Stimulated activated naive CD8-positive, alpha-beta T cell treated with anti-CD3 and anti-CD28 coated beads, Interleukin-15, Interleukin-2, amounts not matched to agents 100 ng/mL and 50 ng/mL, for 24 hours (primary cell): ENCODE data around the gene VPS33A.
A peak's percentile ranks its signal among the peaks of the same experiment; 100 is the strongest.
"Not testable (repeated sequence)": the region's sequence is repeated elsewhere in the genome, so short reads cannot be mapped to it uniquely, and the experiment has no call there.

Source experiments
- H3K27ac Mint-ChIP-seq: one replicate; pipeline ENCODE4 v1.8.0; 2021; ENCODE audit warnings: mild to moderate bottlenecking, mixed read lengths
- H3K27me3 Mint-ChIP-seq: one replicate; pipeline ENCODE4 v1.8.0; 2021; ENCODE audit warnings: mixed read lengths
- H3K36me3 Mint-ChIP-seq: one replicate; pipeline ENCODE4 v1.8.0; 2021; ENCODE audit warnings: low read depth, mixed read lengths
- H3K4me1 Mint-ChIP-seq: one replicate; pipeline ENCODE4 v1.8.0; 2021; ENCODE audit warnings: low read depth, mixed read lengths
- H3K4me3 Mint-ChIP-seq: one replicate; pipeline ENCODE4 v1.8.0; 2021; ENCODE audit warnings: mild to moderate bottlenecking, mixed read lengths
- H3K9me3 Mint-ChIP-seq: one replicate; pipeline ENCODE4 v1.8.0; 2021; ENCODE audit warnings: mixed read lengths

Gene VPS33A

GRCh38 chr12:122203301-122204166, 62.8 kb downstream of the VPS33A start, which contains the start of gene B3GNT4:
Gene B3GNT4 (plus strand): TSS chr12:122203709. CDS start chr12:122204619, 910 bp downstream.
- no peaks in the 10 kb centered on the region for H3K9me3 Mint-ChIP-seq
- H3K27me3 Mint-ChIP-seq, result peaks cover 29% of the 10 kb centered on the region
- no peak within 1 kb of the TSS for H3K27ac Mint-ChIP-seq
- peaks cover 13% of the 10 kb centered on the region for H3K4me1 Mint-ChIP-seq
- peak within 1 kb of the TSS; percentile 80 for H3K4me3 Mint-ChIP-seq
- H3K36me3 Mint-ChIP-seq, result peaks cover 12% of the 10 kb centered on the region

DNA sequence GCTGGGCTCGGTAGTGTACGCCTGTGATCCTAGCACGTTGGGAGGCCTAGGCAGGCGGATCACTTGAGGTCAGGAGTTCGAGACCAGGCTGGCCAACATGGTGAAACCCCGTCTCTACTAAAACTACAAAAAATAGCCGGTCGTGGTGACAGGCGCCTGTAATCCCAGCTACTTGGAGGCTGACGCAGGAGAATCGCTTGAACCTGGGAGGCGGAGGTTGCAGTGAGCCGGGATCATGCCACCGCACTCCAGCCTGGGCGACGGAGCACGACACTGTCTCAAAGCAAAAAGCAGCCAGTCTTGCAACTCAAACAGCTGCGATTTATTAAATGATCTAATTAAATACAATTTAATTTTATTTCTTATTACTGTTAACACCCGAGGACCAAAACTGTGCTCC, 63.5 kb downstream of the VPS33A start:
- not testable (repeated sequence) for H3K9me3 Mint-ChIP-seq, H3K27ac Mint-ChIP-seq, H3K36me3 Mint-ChIP-seq
- Mint-ChIP-seq H3K4me1 (peaks cover 18% of the 10 kb centered on the region), H3K27me3 (peaks cover 34% of the 10 kb centered on the region), H3K4me3 (peak overlapping the region; percentile 80)

DNA sequence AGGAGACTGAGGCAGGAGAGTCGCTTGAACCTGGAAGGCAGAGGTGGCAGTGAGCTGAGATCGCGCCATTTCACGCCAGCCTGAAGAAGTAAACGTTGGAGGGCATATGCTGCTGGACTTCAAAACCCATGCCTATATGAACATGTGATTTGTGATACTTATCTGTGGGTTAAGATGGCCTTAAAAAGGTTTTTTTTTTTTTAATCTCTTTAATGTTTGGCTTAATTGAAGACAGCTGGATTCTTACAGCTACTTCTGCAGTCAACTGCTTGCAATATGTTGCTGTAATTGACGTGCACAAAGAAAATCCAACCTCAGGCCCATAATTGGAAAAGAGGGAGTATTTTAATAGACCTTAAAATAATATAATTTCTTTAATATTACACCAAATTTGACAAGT, 64.3 kb downstream of the VPS33A start:
- no peak overlapping the region for H3K4me3 Mint-ChIP-seq
- H3K36me3 Mint-ChIP-seq, result no peaks in the 10 kb centered on the region
- H3K27ac Mint-ChIP-seq, result no peak overlapping the region
- peaks cover 25% of the 10 kb centered on the region for H3K4me1 Mint-ChIP-seq
- H3K9me3 Mint-ChIP-seq, result no peaks in the 10 kb centered on the region
- peaks cover 40% of the 10 kb centered on the region for H3K27me3 Mint-ChIP-seq

- H3K36me3 Mint-ChIP-seq, result no peaks in the 10 kb centered on the region
- H3K27me3 Mint-ChIP-seq, result peaks cover 40% of the 10 kb centered on the region
- H3K27ac Mint-ChIP-seq, result no peak overlapping the region
- no peaks in the 10 kb centered on the region for H3K9me3 Mint-ChIP-seq
- no peak overlapping the region for H3K4me3 Mint-ChIP-seq
- H3K4me1 Mint-ChIP-seq, result peaks cover 25% of the 10 kb centered on the region
Observed at GRCh38 chr12:122201381-122201780, 64.9 kb downstream of the VPS33A start.

DNA sequence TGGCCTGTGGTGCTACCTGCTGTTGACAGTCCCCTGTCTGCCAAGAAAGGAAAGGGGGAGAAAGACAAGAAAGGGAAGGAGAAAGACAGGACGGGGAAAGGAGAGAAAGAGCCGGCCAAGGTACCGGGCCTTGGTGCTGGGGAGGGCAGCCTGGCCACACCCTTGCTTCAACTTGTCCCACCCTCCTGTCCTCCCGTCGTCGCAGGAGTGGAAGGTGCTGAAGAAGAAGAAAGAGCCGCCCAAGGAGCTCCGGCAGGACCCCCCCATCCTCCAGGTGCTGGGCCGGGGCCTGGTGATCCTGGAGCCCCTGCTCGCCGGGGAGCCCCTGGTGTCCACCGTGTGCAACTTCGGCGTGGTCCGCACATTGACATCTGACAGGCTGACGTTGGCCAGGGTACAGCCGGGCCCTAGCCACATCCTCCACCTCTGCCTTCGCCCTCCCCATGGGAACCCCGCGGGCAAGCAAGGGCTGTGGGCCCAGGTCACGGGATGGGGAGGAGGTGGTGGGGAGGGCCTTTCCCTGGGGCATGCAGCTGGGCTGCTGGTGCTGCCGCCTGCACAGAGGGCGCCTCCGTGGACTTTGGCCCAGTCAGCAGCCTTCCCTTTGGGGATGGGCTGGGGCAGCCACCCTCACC, 65.6 kb downstream of the VPS33A start:
- Mint-ChIP-seq H3K27me3 (peaks cover 40% of the 10 kb centered on the region), H3K9me3 (peaks cover 2% of the 10 kb centered on the region), H3K4me1 (peaks cover 25% of the 10 kb centered on the region)

GRCh38 chr12:122199484-122200355, 66.6 kb downstream of the VPS33A start:
- Mint-ChIP-seq H3K27ac (no peak overlapping the region), H3K9me3 (peaks cover 6% of the 10 kb centered on the region)

More for the DNA sequence above, 65.6 kb downstream of the VPS33A start:
- H3K27ac Mint-ChIP-seq, result no peak overlapping the region
- H3K4me3 Mint-ChIP-seq, result no peak overlapping the region
- H3K36me3 Mint-ChIP-seq, result no peaks in the 10 kb centered on the region

GRCh38 chr12:122197612-122197966, 68.7 kb downstream of the VPS33A start:
- peaks cover 27% of the 10 kb centered on the region for H3K27me3 Mint-ChIP-seq
- H3K9me3 Mint-ChIP-seq, result peaks cover 6% of the 10 kb centered on the region
- H3K4me3 Mint-ChIP-seq, result no peak overlapping the region
- H3K27ac Mint-ChIP-seq, result peak overlapping the region; percentile 59
- peaks cover 15% of the 10 kb centered on the region for H3K4me1 Mint-ChIP-seq
- no peaks in the 10 kb centered on the region for H3K36me3 Mint-ChIP-seq

More at GRCh38 chr12:122199484-122200355, 66.6 kb downstream of the VPS33A start:
- no peaks in the 10 kb centered on the region for H3K36me3 Mint-ChIP-seq
- H3K27me3 Mint-ChIP-seq, result peaks cover 33% of the 10 kb centered on the region
- no peak overlapping the region for H3K4me3 Mint-ChIP-seq
- peaks cover 19% of the 10 kb centered on the region for H3K4me1 Mint-ChIP-seq

GRCh38 chr12:122195405-122195804, 70.9 kb downstream of the VPS33A start:
- Mint-ChIP-seq H3K36me3 (no peaks in the 10 kb centered on the region), H3K27ac (no peak overlapping the region), H3K9me3 (peaks cover 6% of the 10 kb centered on the region), H3K27me3 (peaks cover 19% of the 10 kb centered on the region), H3K4me1 (peaks cover 12% of the 10 kb centered on the region), H3K4me3 (no peak overlapping the region)

DNA sequence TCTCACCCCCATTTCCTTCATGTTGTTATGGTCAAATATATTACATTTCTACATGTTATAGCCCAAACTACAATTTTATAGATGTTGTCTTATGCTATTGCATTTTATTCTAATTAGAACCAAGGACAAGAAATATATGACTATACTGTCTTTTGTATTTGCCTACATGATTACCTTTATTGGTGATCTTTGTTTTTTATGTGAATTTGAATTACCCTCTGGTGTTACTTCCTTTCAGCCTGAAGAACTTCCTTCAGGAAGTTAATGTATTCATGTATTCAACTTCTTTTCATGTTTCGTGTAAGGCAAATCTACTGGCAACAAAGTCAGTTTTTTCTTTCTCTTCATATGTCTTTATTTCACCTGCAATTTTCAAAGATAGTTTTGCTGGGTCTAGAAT, 71.5 kb downstream of the VPS33A start:
- Mint-ChIP-seq H3K4me3 (no peak overlapping the region), H3K36me3 (no peaks in the 10 kb centered on the region), H3K27me3 (peaks cover 14% of the 10 kb centered on the region), H3K9me3 (peaks cover 6% of the 10 kb centered on the region), H3K27ac (no peak overlapping the region), H3K4me1 (peaks cover 12% of the 10 kb centered on the region)

GRCh38 chr12:122192441-122192840, 73.9 kb downstream of the VPS33A start:
- peaks cover 2% of the 10 kb centered on the region for H3K27me3 Mint-ChIP-seq
- no peak overlapping the region for H3K27ac Mint-ChIP-seq
- peaks cover 6% of the 10 kb centered on the region for H3K9me3 Mint-ChIP-seq
- peaks cover 2% of the 10 kb centered on the region for H3K4me1 Mint-ChIP-seq
- H3K36me3 Mint-ChIP-seq, result no peaks in the 10 kb centered on the region
- no peak overlapping the region for H3K4me3 Mint-ChIP-seq

DNA sequence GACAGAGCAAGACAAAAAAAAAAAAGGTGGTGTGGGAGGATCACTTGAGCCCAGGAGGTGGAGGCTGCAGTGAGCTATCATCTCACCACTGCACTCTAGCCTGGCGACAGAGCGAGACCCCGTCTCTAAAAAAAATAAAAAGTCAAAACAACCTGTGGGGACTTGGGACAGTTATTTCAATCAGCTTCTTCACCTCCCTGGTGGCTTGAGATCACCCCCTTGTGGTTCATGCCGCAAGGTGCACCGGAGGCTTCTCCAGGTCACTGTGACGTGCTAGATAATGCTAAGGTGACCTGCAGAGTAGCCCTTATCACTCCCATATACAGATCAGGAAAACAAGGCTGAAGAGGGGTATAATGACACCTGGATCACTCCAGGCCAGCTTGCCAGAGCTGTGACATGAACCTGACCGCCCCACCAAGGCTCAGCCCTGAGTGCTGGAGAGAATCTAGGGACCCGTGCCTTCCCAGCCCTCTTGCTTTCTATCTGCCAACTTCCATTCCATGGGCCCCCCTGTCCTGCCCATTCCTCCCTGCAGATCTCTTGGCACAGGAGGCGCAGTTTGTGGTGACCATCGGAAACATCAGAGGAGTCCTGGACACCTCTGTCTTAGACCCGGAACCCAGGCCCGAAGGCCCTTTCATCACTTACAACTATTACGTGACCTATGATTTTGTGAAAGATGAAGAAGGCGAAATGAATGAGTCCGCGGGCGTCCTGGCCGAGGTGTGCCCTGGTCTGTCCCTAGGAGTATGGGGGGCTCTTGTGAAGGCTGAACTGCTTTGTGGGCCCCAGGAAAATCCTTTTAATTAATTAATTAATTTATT, 75.2 kb downstream of the VPS33A start:
- Mint-ChIP-seq H3K4me1 (no peaks in the 10 kb centered on the region), H3K27me3 (no peaks in the 10 kb centered on the region), H3K4me3 (no peak overlapping the region), H3K9me3 (peaks cover 6% of the 10 kb centered on the region), H3K27ac (no peak overlapping the region), H3K36me3 (no peaks in the 10 kb centered on the region)

DNA sequence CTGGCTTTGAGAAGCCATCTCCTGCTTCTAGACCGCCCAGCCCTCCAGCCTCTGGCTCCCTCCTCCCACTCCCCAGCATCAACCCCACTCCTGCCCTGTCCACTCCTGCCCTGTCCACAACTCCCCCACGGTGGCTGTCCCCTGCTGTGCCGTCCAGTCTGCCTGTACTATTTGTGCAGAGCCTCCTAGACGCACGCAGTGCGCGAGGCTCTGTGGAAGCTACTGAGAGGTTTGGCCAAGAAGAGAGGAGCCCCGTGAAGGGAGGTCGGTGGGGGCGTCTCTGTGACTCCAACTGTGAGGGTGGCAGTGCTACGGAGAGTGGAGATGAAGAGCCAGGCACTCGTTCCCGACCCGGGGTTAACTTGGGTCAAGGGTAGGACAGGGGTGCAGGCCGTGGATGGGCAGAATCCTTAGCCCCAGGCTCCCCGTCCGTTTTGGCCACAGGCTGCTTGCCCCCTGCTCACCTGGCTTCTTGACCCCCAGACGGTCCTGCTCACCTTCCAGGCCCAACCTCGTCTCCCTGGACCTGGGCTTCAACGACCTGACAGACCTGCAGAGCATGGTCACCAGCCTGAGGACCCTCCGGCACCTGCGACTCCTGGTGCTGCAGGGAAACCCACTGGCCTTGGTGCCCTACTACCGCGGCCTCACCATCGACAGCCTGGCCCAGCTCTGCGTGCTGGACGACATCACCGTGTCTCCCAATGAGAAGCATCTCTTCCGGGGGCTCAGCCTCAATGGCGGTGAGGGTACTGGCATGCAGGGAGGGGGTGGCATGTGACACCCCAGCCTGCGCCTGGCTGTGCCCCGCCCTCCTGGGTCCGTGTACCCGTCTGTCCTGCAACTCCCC, 76.4 kb downstream of the VPS33A start:
- H3K27me3 Mint-ChIP-seq, result no peaks in the 10 kb centered on the region
- no peaks in the 10 kb centered on the region for H3K36me3 Mint-ChIP-seq
- no peak overlapping the region for H3K4me3 Mint-ChIP-seq
- H3K9me3 Mint-ChIP-seq, result no peaks in the 10 kb centered on the region
- no peak overlapping the region for H3K27ac Mint-ChIP-seq
- peaks cover under 1% of the 10 kb centered on the region for H3K4me1 Mint-ChIP-seq

DNA sequence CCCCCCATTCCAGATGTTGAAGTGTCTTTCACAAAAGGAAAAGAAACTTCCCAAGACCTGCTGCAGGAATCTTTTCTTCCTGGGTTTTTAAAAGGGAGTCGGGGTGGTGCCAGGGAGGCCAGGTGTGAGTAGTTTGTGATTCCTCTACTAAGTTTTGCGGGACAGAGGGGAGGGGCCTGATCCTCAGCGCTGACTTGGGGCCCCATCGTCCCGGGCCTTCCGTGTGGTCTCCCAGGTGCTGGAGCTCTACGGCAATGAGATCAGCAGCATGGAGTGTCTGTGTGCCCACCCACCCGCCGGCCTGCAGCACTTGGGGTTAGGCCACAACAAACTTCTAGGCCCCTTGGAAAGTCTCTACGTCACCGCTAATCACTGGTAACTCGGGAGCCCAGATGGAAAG, 78.8 kb downstream of the VPS33A start:
- no peak overlapping the region for H3K4me3 Mint-ChIP-seq
- H3K27me3 Mint-ChIP-seq, result peaks cover 9% of the 10 kb centered on the region
- peaks cover 15% of the 10 kb centered on the region for H3K4me1 Mint-ChIP-seq
- no peaks in the 10 kb centered on the region for H3K36me3 Mint-ChIP-seq
- no peak overlapping the region for H3K27ac Mint-ChIP-seq
- no peaks in the 10 kb centered on the region for H3K9me3 Mint-ChIP-seq
